Stimulated activated naive B cell treated with anti-CD40 and anti-IgM and Interleukin-4, amounts not matched to agents 10 μg/mL and 1 μg/mL and 100 μg/mL, for 72 hours (primary cell): ENCODE data around the gene TRABD2A.

ENCODE experiments used
- ATAC-seq, 2 donors: fragments of 150-1000 bp; cut with Tn5 transposase; replicated peaks; 2 replicates each; pipeline ENCODE4 v1.10.0; 2021; ENCODE audit warnings: moderate library complexity in 1 of 2
- DNase-seq: peaks from one replicate; pipeline ENCODE4 v3.0.0; 2021
- H3K27ac Mint-ChIP-seq: one replicate; pipeline ENCODE4 v1.8.0; 2022; ENCODE audit warnings: mild to moderate bottlenecking, mixed read lengths
- H3K27me3 Mint-ChIP-seq, 2 donors: one replicate each; pipeline ENCODE4 v1.8.0; 2022; ENCODE audit warnings: mixed read lengths in 2 of 2
- H3K36me3 Mint-ChIP-seq, 2 donors: one replicate each; pipeline ENCODE4 v1.8.0; 2022; ENCODE audit warnings: mixed read lengths in 2 of 2, mild to moderate bottlenecking in 1 of 2
- H3K4me1 Mint-ChIP-seq, 2 donors: one replicate each; pipeline ENCODE4 v1.8.0; 2022; ENCODE audit warnings: mixed read lengths in 2 of 2, mild to moderate bottlenecking in 1 of 2
- H3K4me3 Mint-ChIP-seq, 2 donors: one replicate each; pipeline ENCODE4 v1.8.0; 2022; ENCODE audit warnings: mild to moderate bottlenecking in 2 of 2, mixed read lengths in 2 of 2, moderate library complexity in 1 of 2
- H3K9me3 Mint-ChIP-seq, 2 donors: one replicate each; pipeline ENCODE4 v1.8.0; 2022; ENCODE audit warnings: mixed read lengths in 2 of 2, mild to moderate bottlenecking in 1 of 2

TRABD2A gene

DNA sequence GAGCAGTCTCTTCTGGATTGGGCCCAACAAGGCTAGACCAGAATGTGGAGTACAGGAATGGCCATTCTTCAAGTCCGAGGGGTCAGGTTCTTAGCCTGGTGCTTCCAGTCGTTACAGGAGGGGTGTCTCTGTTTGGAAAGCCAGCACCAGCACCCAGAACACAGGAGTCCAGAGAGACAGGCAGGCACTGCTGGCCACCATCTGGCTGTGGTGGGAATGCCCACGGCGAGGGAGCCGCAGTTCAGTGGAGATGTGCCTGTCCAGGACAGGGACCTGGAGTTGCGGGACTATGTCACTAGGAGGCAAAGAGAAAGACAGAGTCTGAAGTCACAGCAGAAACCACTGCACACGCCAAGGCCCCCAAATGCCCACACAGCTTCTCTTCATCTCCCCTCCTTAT, 59.1 kb downstream of the TRABD2A start:
- Mint-ChIP-seq H3K4me3 (no peak overlapping the region), H3K4me1 (peaks cover 16 to 43% of the 10 kb centered on the region in 2 donors), H3K27ac (no peak overlapping the region), H3K36me3 (peaks cover 3 to 6% of the 10 kb centered on the region in 2 donors), H3K27me3 (no peaks in the 10 kb centered on the region), H3K9me3 (peaks cover 3% of the 10 kb centered on the region in 2 donors)
- no peak for ATAC-seq
- no peak for DNase-seq

DNA sequence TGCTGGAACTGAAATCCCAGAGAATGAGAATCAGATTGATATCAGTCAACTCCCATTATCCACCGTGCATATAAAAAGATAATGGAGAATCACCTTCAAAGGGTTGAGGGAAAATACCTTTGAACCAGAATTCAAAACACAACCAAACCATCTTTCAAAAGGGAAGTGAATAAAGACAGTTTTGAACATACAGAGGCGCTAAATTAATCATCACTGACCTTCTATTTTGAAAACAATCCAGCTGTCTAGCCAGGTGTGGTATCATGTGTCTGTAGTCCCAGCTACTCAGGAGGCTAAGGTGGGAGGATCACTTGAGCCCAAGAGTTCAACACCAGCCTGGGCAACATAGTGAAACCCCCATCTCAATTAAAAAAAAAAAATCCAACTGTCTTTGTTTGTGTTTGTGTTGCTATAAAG, 63.6 kb downstream of the TRABD2A start:
- H3K4me3 Mint-ChIP-seq = peak overlapping the region; percentile 46 to 51
- peak; percentile 45 for DNase-seq
- H3K4me1 Mint-ChIP-seq = peaks cover 23 to 54% of the 10 kb centered on the region in 2 donors
- peaks cover 3 to 4% of the 10 kb centered on the region in 2 donors for H3K36me3 Mint-ChIP-seq
- H3K9me3 Mint-ChIP-seq = peaks cover 3 to 5% of the 10 kb centered on the region in 2 donors
- H3K27me3 Mint-ChIP-seq = peaks cover 0 to 7% of the 10 kb centered on the region in 2 donors
- H3K27ac Mint-ChIP-seq = peak overlapping the region; percentile 65
- ATAC-seq = peak; percentile 95 to 96

DNA sequence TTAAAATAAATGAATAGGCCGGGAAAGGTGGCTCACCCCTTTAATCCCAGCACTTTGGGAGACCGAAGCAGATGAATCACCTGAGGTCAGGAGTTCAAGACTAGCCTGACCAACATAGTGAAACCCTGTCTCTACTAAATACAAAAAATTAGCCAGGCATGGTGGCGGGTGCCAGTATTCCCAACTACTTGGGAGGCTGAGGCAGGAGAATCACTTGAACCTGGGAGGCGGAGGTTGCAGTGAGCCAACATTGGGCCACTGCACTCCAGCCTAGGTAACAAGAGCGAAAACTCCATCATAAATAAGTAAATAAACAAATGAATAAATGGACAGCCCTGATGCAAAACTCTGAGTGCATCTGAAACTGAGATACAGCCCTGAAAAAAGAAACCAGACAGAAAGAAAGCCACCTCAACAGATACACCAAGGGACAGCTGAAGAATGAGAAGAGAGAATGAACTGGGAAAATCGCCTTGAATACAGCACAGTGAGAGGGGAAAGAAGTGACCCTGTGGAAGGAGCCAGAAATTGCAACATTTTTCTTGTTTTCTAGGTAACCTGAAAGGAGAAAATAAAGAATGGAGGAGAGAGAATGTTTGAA, 64.4 kb downstream of the TRABD2A start:
- peaks cover 3 to 4% of the 10 kb centered on the region in 2 donors for H3K36me3 Mint-ChIP-seq
- H3K4me1 Mint-ChIP-seq = peaks cover 25 to 54% of the 10 kb centered on the region in 2 donors
- H3K4me3 Mint-ChIP-seq = peak overlapping the region; percentile 46 to 51
- peaks cover 3 to 5% of the 10 kb centered on the region in 2 donors for H3K9me3 Mint-ChIP-seq
- DNase-seq (no peak), ATAC-seq (peak; percentile 63 to 65)
- H3K27ac Mint-ChIP-seq = peak overlapping the region; percentile 65
- peaks cover 4 to 7% of the 10 kb centered on the region in 2 donors for H3K27me3 Mint-ChIP-seq

DNA sequence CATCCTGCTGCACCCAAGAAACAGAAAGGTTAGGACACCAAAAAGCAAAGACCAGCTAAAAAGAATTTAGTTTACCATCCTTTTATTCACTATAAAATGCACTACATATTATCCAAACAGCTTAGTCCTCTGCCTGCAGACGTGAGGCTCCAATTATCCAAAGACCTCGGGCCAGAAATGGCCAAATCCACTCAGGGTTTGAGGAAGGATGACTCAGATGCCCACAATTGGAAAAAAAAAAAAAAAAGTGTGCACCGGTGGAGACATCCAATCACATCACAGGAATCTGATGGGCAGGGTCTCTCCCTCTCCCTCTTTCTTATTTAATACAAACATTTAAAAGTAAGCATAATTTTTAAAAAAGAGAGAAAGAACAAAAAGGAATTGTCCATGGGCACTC, 65.7 kb downstream of the TRABD2A start:
- peaks cover 3 to 5% of the 10 kb centered on the region in 2 donors for H3K9me3 Mint-ChIP-seq
- ATAC-seq (no peak), DNase-seq (no peak)
- no peak overlapping the region for H3K4me3 Mint-ChIP-seq
- H3K27me3 Mint-ChIP-seq = peaks cover 4 to 13% of the 10 kb centered on the region in 2 donors
- H3K4me1 Mint-ChIP-seq = peaks cover 25 to 44% of the 10 kb centered on the region in 2 donors
- no peak overlapping the region for H3K27ac Mint-ChIP-seq
- H3K36me3 Mint-ChIP-seq = peaks cover 3 to 4% of the 10 kb centered on the region in 2 donors

DNA sequence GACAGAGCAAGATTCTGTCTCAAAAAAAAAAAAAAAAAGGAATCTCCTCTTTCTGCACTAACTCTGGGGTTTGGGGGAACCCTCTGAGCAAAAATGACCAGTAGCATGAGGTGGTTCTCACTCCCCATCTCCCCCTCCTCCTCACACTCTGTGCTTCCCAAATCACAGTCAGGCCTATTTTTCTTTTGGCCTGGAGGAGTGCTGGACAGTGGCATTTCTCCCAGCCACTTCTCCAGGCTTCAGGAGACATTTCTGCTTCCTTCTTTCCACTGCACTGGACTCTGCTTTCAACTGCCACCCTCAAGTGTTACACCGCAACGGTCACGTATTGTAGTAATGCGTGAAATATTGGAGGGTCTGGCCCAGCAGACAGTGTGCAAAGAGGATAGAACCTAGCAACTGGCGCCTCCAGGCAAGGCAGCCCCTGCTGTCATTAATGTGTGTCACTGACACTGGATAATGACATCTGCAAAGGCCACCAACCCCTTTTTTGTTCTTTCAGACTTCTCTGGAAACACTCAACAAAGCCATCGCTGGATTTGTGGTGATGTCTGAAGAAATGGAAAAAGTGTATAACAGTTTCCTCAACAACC, 68.9 kb downstream of the TRABD2A start:
- no peaks in the 10 kb centered on the region for H3K36me3 Mint-ChIP-seq
- DNase-seq (no peak), ATAC-seq (no peak)
- no peak overlapping the region for H3K27ac Mint-ChIP-seq
- peaks cover 0 to 2% of the 10 kb centered on the region in 2 donors for H3K9me3 Mint-ChIP-seq
- peaks cover 4 to 18% of the 10 kb centered on the region in 2 donors for H3K27me3 Mint-ChIP-seq
- H3K4me1 Mint-ChIP-seq = peaks cover 14 to 22% of the 10 kb centered on the region in 2 donors
- no peak overlapping the region for H3K4me3 Mint-ChIP-seq

DNA sequence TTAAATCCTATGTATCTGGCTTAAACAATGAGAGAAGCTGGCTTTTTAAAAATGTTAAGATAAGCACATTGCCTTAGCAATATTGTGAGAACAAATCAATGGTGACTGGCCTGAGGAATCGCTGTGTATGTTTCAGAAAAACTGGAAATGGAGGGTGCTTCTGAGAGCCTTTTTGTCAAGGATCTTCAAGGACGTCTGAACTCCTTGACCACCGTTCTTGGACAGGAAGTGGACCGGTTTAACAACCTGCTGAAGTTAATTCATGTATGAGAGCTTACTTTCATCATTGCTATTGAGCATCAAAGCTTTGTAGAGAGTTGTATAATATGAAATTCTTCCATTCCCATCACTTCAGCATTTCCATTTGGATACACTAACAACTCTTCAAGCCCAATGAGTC, 72.6 kb downstream of the TRABD2A start:
- peaks cover 4 to 15% of the 10 kb centered on the region in 2 donors for H3K27me3 Mint-ChIP-seq
- H3K4me1 Mint-ChIP-seq = peaks cover 6 to 15% of the 10 kb centered on the region in 2 donors
- no peaks in the 10 kb centered on the region for H3K36me3 Mint-ChIP-seq
- H3K4me3 Mint-ChIP-seq = no peak overlapping the region
- DNase-seq = no peak
- no peak for ATAC-seq
- H3K9me3 Mint-ChIP-seq = no peaks in the 10 kb centered on the region
- H3K27ac Mint-ChIP-seq = no peak overlapping the region

DNA sequence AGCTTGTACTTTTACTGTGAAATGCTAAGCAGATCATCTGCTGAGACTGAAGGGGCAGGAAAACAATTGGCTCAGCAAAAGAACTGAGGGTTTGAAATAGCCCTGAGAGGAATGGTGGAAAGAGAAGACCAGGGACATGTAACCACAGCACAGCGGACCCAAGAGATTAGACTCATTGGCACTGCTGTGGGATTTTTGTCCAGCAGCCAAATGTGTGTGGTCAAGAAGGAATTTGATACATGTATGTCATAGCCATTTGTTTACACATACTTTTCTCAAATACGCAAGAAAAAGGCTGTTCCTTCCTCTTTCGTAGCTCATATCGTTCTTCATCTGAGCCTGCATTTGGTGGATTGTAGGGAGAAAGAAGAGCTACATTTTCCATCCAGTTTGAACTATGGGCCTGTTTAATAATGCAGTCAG, 73.8 kb downstream of the TRABD2A start:
- Mint-ChIP-seq H3K4me1 (peaks cover 6 to 15% of the 10 kb centered on the region in 2 donors), H3K27me3 (peaks cover 4 to 10% of the 10 kb centered on the region in 2 donors), H3K4me3 (no peak overlapping the region), H3K27ac (no peak overlapping the region), H3K9me3 (peaks cover 2 to 4% of the 10 kb centered on the region in 2 donors), H3K36me3 (peaks cover 1% of the 10 kb centered on the region in 2 donors)
- DNase-seq (no peak), ATAC-seq (peak; percentile 12 to 14)

DNA sequence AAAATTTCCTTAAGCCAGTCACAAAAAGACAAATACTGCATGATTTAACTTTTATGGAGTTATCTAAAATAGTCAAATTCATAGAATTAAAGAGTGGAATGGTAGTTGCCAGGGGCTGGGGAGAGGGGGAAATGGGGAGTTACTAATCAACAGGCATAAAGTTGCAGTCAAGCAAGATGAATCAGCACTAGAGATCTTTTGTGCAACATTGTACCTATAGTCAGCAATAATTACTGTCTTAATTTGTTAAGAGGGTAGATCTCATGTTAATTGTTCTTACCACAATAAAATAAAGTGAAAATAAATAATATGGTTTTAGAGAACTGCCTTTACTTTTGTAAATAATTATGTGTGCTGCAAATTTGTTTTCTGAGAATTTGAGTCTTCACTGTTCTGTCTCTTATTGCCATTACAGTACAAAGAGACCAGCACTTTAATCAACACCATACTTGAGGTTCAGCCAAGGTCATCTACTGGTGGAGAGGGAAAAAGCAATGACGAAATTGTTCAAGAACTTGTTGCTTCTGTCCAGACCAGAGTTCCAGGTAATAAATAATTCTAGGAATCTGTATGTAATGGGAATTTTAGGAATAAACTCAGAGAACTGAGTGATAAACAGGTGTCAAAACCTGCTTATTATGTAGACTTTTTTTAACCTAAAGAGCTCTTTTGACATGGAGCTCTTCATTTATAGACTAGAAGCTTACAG, 75.5 kb downstream of the TRABD2A start:
- no peak for ATAC-seq
- peaks cover 3 to 15% of the 10 kb centered on the region in 2 donors for H3K4me1 Mint-ChIP-seq
- H3K36me3 Mint-ChIP-seq = peaks cover 4% of the 10 kb centered on the region in 2 donors
- no peak for DNase-seq
- H3K9me3 Mint-ChIP-seq = peaks cover 4 to 7% of the 10 kb centered on the region in 2 donors
- H3K27me3 Mint-ChIP-seq = peaks cover 0 to 7% of the 10 kb centered on the region in 2 donors
- no peak overlapping the region for H3K27ac Mint-ChIP-seq
- no peak overlapping the region for H3K4me3 Mint-ChIP-seq

DNA sequence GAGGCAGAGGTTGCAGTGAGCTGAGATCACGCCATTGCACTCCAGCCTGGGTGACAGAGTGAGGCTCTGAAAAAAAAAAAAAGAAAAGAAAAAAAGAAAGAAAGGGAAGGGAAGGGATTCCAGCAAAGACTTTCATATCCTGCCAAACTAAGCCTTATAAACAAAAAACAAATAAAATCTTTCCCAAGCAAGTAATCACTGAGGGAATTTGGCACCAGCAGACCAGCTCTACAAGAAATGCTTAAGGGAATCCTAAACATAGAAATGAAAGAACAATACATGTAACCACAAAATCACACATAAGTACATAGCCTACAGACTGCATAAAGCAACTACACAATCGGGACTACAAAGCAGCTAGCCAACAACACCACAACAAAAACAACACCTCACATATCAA, 79.1 kb downstream of the TRABD2A start:
- no peak overlapping the region for H3K4me3 Mint-ChIP-seq

DNA sequence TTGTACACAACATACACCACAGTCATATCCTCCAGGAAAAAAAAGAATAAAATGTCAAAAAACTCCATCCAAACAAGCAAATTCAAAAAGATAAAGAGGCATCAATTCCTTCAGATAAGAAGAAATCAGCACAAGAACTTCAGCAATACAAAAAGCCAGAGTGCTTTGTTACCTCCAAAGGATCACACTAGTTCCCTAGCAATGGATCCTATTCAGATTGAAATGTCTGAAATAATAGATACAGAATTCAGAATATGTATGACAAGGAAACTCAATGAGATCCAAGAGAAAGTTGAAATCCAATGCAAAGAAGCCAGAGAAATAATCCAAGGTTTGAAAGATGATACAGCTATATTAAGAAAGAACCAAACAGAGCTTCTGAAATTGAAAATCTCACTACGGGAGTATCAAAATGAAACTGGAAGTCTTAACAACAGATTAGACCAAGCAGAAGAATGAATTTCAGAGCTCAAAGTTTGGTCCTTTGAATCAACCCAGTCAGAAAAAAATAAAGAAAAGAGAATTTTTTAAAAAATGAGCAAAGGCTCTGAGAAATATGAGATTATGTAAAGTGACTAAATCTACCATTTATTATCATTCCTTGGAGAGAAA, 80.6 kb downstream of the TRABD2A start:
- no peaks in the 10 kb centered on the region for H3K27me3 Mint-ChIP-seq
- H3K27ac Mint-ChIP-seq = no peak overlapping the region
- no peaks in the 10 kb centered on the region for H3K4me1 Mint-ChIP-seq
- peaks cover 4 to 6% of the 10 kb centered on the region in 2 donors for H3K36me3 Mint-ChIP-seq
- ATAC-seq = no peak
- no peak for DNase-seq
- no peak overlapping the region for H3K4me3 Mint-ChIP-seq
- H3K9me3 Mint-ChIP-seq = peaks cover 4 to 7% of the 10 kb centered on the region in 2 donors

More for the DNA sequence above, 79.1 kb downstream of the TRABD2A start:
- DNase-seq = no peak
- H3K4me1 Mint-ChIP-seq = peaks cover 0 to 4% of the 10 kb centered on the region in 2 donors
- no peak overlapping the region for H3K27ac Mint-ChIP-seq
- no peaks in the 10 kb centered on the region for H3K27me3 Mint-ChIP-seq
- peaks cover 4 to 7% of the 10 kb centered on the region in 2 donors for H3K9me3 Mint-ChIP-seq
- ATAC-seq = no peak
- H3K36me3 Mint-ChIP-seq = peaks cover 4 to 6% of the 10 kb centered on the region in 2 donors

DNA sequence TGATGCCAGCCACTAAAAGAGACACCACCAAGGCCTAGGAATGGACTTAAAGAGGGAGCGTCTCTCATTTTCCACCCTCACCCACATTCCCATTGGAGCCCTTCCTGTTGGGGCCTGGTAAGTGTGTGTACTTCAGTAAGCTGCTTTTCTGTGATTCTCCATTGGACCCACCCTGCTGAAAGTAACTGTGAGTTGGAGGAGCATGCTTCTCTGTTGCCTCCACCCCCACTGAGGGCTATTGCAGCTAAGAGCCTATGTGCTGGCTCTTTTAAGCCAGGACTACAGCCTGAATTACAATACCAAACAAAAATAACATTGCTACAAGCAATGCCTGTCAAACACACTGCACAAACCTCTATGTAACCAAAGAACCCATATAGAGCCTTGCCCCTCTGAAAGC, 81.1 kb downstream of the TRABD2A start:
- DNase-seq (no peak), ATAC-seq (no peak)
- H3K4me1 Mint-ChIP-seq = no peaks in the 10 kb centered on the region
- no peak overlapping the region for H3K4me3 Mint-ChIP-seq
- H3K27ac Mint-ChIP-seq = no peak overlapping the region
- H3K9me3 Mint-ChIP-seq = peaks cover 4 to 7% of the 10 kb centered on the region in 2 donors
- H3K36me3 Mint-ChIP-seq = peaks cover 4 to 6% of the 10 kb centered on the region in 2 donors
- H3K27me3 Mint-ChIP-seq = no peaks in the 10 kb centered on the region

DNA sequence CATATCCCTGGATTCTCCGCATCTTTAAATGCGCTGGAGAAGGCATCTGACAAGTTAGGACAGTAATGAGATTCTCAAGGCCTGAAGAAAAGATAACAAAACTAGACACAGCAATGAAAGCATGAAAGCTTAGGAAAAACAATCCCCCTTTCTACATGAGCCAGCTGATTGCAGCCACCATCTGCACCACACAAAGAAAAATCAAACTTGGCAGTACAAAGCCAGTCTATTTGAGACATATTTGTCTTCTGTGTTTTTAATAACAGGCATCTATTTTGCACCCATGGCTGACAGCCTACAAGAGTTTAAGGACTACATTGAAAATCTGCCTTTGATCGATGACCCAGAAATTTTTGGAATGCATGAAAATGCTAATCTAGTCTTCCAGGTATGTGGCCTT, 83.6 kb downstream of the TRABD2A start:
- DNase-seq = no peak
- Mint-ChIP-seq H3K36me3 (peaks cover 4 to 6% of the 10 kb centered on the region in 2 donors), H3K9me3 (peaks cover 8% of the 10 kb centered on the region in 2 donors), H3K4me1 (no peaks in the 10 kb centered on the region), H3K27ac (no peak overlapping the region), H3K27me3 (no peaks in the 10 kb centered on the region), H3K4me3 (no peak overlapping the region)
- ATAC-seq = no peak

DNA sequence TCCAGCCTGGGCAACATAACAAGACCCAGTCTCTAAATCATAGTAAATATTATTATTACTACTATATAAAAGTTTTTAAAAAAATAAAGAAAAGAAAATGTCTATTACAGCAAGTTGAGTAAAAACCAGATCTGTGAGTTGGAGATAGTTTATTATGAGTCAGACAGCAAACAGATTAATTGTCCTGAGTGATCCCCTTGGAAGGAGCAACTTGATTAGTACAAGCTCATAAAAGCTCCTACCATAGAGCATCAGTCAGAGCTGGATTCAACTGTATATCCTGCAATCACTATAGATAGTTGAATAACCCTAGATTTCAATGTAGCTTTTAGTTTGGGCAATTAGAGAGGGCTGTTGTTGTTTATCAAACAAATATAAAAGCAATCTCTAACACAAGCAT, 84.1 kb downstream of the TRABD2A start:
- Mint-ChIP-seq H3K36me3 (peaks cover under 1 to 2% of the 10 kb centered on the region in 2 donors), H3K27ac (no peak overlapping the region), H3K9me3 (peaks cover 3 to 6% of the 10 kb centered on the region in 2 donors), H3K4me1 (no peaks in the 10 kb centered on the region), H3K27me3 (no peaks in the 10 kb centered on the region), H3K4me3 (no peak overlapping the region)
- ATAC-seq (no peak), DNase-seq (no peak)

DNA sequence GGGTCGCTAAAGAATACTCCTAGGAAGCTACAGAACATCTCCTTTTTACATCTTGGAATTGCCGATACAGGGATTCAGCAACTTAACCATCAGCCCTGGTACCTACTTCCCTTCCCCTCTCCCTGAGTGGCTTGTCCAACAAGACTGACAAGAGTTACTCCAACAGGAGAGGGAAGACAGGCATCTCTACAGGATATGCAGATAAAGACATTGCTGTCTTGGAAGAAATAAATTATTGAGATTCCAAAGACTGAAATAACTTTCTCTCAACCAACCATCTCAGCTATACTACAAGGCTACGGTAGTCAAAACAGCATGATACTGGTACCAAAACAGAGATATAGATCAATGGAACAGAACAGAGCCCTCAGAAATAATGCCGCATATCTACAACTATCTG, 87.2 kb downstream of the TRABD2A start:
- Mint-ChIP-seq H3K4me1 (no peaks in the 10 kb centered on the region), H3K27me3 (no peaks in the 10 kb centered on the region), H3K4me3 (no peak overlapping the region), H3K27ac (no peak overlapping the region), H3K36me3 (no peaks in the 10 kb centered on the region), H3K9me3 (peaks cover 3 to 4% of the 10 kb centered on the region in 2 donors)
- ATAC-seq (no peak), DNase-seq (no peak)
